Psoas muscle (tissue), 8 donors: ENCODE results near the gene TGM3. TPM values are rescaled to one million over a fixed set of nuclear protein-coding genes. Genes with fewer than 3 reads are reported as not detected.

Experiments used
- ATAC-seq, 4 donors: fragments of 200-7000 bp; cut with Tn5 transposase; one replicate each; pipeline ENCODE4 v1.9.1; 2020; ENCODE audit warnings: moderate library complexity in 3 of 4, mild to moderate bottlenecking in 2 of 4
- DNase-seq, 2 donors: peaks; one replicate each; pipeline ENCODE4 v3.0.0-alpha.2; 2020
- H3K27ac ChIP-seq: fragments of 200-600 bp; one replicate; pipeline ENCODE4 v1.8.0; 2022
- H3K27me3 ChIP-seq, 3 donors: fragments of 200-600 bp in 1 of 3; one replicate each; pipeline versions ENCODE4 v1.6.1 to v1.8.0; 2013 to 2022; ENCODE audit warnings: low read length in 2 of 3, mild to moderate bottlenecking in 2 of 3, moderate library complexity in 1 of 3; ENCODE audit not compliant: insufficient read depth in 3 of 3
- H3K36me3 ChIP-seq, 2 donors: fragments of 200-600 bp in 1 of 2; one replicate each; pipeline versions ENCODE4 v1.6.1 to v1.8.0; 2013 to 2022; ENCODE audit warnings: low read depth in 1 of 2, mild to moderate bottlenecking in 1 of 2, moderate library complexity in 1 of 2; ENCODE audit not compliant: insufficient read depth in 1 of 2
- H3K4me1 ChIP-seq: fragments of 200-600 bp; one replicate; pipeline ENCODE4 v1.8.0; 2022
- H3K4me3 ChIP-seq: fragments of 200-600 bp; one replicate; pipeline ENCODE4 v1.8.0; 2022; ENCODE audit warnings: mild to moderate bottlenecking
- H3K9me3 ChIP-seq: fragments of 200-600 bp; one replicate; pipeline ENCODE4 v1.8.0; 2022
- CTCF ChIP-seq: fragments of 200-600 bp; IDR thresholded peaks from one replicate; pipeline ENCODE4 v1.8.0; 2022; ENCODE audit warnings: antibody characterized with exemption
- WGBS, 3 donors: extraction: QIAGEN DNeasy Blood & Tissue Kit; methylation state at CpG; one replicate each; pipeline versions ENCODE4 v1.1.6 to v1.1.7; 2013; 5-methylcytosine and 5-hydroxymethylcytosine counted together
- intact Hi-C, 2 donors: fragments of 100-400 bp; cut with DNase I; formaldehyde crosslinking; loops; one replicate each; pipeline versions ENCODE4 v1.11.0 to v1.14.2; 2022
- polyA plus RNA-seq, 3 donors: library from polyadenylated mRNA; stranded (reverse); fragments of 200-250 nt; gene quantifications; one replicate each; pipeline ENCODE4 v1.2.3, GENCODE V29; 2013
- total RNA-seq, 4 donors: library from RNA; stranded (reverse); fragmentation: NEBNext Ultra II Directional in 2 of 4; extraction: Animal tissue kit (Norgen Biotek cat#: 25700) in 2 of 4; gene quantifications; one replicate each; pipeline versions ENCODE4 v1.2.1 to v1.2.4, GENCODE V29; 2021 to 2023
- donor health status: healthy with polysubstance abuse.
- donor health status: DM: no; HTN: no; CAD: no; lungs with moderate emphysema.
- donor health status: Bipolar disorder and iron deficiency.
- donor health status: healthy.
- donor health status: DM: yes; HTN: yes; CAD: no.
- donor health status: DM: no; HTN: no; CAD: no.
- donor health status: DM: no; HTN: no; CAD: no.
- donor health status: DM: yes; HTN: yes; CAD: no.

TGM3 gene
- total and polyA plus RNA-seq, 7 donors = 0.07 to 0.14 (median 0.11) TPM; not detected in 4

DNA sequence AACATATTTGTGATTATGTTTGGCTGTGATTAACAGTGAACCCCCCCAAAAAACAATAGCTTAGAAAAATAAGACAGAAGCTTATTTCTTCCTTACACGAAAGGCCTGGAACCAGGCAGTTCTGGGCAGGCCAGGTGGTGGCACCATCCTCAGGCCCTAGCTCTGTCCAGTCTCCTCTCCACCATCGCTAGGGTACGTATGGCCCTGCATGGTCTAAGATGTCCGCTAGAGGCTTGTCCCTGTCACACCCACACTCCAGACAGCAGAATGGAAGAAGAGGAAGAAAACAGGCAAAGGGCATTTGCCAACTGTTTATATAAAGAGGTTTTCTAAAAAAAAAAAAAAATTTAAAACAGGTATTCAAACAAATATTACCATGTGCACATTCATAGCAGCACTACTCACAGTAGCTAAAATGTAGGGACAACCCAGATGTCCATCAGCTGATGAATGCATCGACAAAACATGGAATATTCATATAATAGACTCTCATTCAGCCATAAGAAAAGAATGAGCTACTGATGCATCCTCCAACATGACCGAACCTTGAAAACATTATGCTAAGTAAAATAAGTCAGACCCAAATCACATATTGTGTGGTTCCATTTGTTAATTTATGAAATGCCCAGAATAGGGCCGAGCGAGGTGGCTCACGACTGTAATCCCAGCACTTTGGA is 6.7 kb downstream of the TGM3 start:
- Histone ChIP-seq H3K27ac (no peak overlapping the region), H3K36me3 (no peaks in the 10 kb centered on the region), H3K27me3 (peaks cover 0 to 15% (median 3%) of the 10 kb centered on the region in 3 donors), H3K4me3 (no peak overlapping the region), H3K9me3 (no peaks in the 10 kb centered on the region), H3K4me1 (no peaks in the 10 kb centered on the region)
- WGBS, 3 donors = 73 to 76% (median 76%) methylated on average over 9 of the region's 9 CpGs
- ATAC-seq = no peak
- TF ChIP-seq CTCF = no peak
- intact Hi-C loops = no loop called here
- DNase-seq = no peak

GRCh38 chr20:2303673-2304072 is 7.9 kb downstream of the TGM3 start:
- WGBS, 3 donors = 60 to 66% (median 61%) methylated on average over 6 of the region's 6 CpGs

DNA sequence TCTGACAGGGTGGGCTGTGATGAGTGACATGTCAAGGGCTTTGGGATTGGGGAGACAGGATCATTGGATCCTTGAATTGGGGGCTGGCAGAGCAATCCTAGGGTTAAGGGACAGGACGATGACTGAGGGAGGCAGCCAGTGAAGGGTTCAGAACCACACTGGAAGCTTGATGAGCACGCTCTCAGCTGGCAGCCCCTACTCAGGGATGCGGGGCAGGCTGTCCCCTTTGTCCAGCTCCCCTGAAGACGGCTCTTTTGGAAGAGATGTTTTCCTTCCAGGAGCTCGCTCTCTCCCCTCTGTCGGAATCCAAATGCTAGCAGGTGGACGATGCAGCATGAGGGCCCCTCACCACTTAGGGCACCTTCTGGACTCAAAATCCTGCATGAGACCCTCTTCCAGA is 8.4 kb downstream of the TGM3 start:
- no peak for DNase-seq
- TF ChIP-seq CTCF = no peak
- Histone ChIP-seq H3K36me3 (no peaks in the 10 kb centered on the region), H3K27ac (no peak overlapping the region), H3K4me3 (no peak overlapping the region), H3K4me1 (no peaks in the 10 kb centered on the region), H3K27me3 (peaks cover 0 to 3% (median 2%) of the 10 kb centered on the region in 3 donors), H3K9me3 (no peaks in the 10 kb centered on the region)
- intact Hi-C loops = no loop called here
- 67 to 74% (median 70%) methylated on average over 7 of the region's 7 CpGs for WGBS, 3 donors
- ATAC-seq = no peak

More at GRCh38 chr20:2303673-2304072, 7.9 kb downstream of the TGM3 start:
- ATAC-seq = no peak
- no peak overlapping the region for H3K4me3 ChIP-seq
- no peaks in the 10 kb centered on the region for H3K9me3 ChIP-seq
- no peak for TF ChIP-seq CTCF
- H3K36me3 ChIP-seq = no peaks in the 10 kb centered on the region
- peaks cover 0 to 6% (median 3%) of the 10 kb centered on the region in 3 donors for H3K27me3 ChIP-seq
- intact Hi-C loops = no loop called here
- no peak overlapping the region for H3K27ac ChIP-seq
- H3K4me1 ChIP-seq = no peaks in the 10 kb centered on the region
- no peak for DNase-seq

DNA sequence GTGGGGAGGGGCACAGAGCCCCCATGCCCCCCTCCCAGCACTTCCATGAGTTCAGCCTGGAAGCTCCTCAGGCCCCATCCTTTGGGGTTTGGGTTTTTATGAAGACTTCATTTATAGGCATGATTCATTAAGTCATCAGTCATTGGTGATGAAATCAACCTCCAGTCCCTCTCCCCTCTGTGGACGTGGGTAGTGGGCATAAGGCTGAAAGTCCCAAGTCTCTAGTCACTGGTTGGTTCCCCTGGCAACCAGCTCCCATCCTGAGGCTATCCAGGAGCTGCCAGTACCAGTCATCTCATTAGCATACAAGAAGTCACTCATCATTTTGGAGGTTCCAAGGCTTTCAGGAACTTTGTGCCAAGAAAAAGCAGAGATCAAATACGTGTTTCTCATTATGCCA is 9.2 kb downstream of the TGM3 start:
- DNase-seq = no peak
- intact Hi-C loops = no loop called here
- WGBS, 3 donors = 25 to 47% (median 36%) methylated on average over 2 of the region's 2 CpGs

More for the DNA sequence above, 9.2 kb downstream of the TGM3 start:
- no peak overlapping the region for H3K27ac ChIP-seq
- no peaks in the 10 kb centered on the region for H3K36me3 ChIP-seq
- H3K4me3 ChIP-seq = no peak overlapping the region
- no peak for ATAC-seq
- H3K9me3 ChIP-seq = no peaks in the 10 kb centered on the region
- no peaks in the 10 kb centered on the region for H3K27me3 ChIP-seq
- TF ChIP-seq CTCF = no peak
- H3K4me1 ChIP-seq = no peaks in the 10 kb centered on the region
